ENCODE measurements around the gene SLC9A9. TPM values are rescaled to one million over a fixed set of nuclear protein-coding genes. Genes with fewer than 3 reads are reported as not detected.

SLC9A9 gene
- total RNA-seq, 4 donors from 2014 or later, result 10.1 to 27.2 (median 16.7) TPM

DNA sequence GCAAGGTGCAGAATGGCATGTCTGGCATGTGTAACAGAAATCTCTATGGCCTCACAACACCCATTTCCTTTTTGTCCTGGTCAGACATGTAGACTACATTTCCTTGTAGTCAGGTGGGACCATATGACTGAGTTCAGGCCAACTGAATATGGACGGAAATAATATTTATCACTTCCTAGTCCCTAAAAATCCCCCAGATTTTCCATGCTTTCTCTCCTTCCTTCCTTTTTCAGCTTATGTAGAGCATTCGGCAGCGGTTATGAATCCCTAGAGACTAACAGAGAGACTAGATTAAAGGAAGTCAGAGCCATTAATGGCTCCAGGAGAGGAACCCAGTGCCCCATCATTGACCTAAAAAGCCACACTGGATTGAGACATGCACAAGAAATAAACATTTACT is 35.8 kb downstream of the SLC9A9 start:
- Histone ChIP-seq H3K9me3 (no peaks in the 10 kb centered on the region), H3K27ac (no peak overlapping the region), H3K4me3 (no peak overlapping the region), H3K4me1 (peaks cover 4 to 52% (median 31%) of the 10 kb centered on the region in 3 donors), H3K27me3 (no peaks in the 10 kb centered on the region), H3K36me3 (no peaks in the 10 kb centered on the region)
- no peak for ATAC-seq
- WGBS, 2 donors (ENCODE audit: low coverage in 1 of 2), result 50 to 69% methylated on average over 2 to 3 of the region's 3 CpGs
- TF ChIP-seq POLR2A (IDR thresholded peaks at IDR 0.05), result no peak
- TF ChIP-seq, protein P1, sequence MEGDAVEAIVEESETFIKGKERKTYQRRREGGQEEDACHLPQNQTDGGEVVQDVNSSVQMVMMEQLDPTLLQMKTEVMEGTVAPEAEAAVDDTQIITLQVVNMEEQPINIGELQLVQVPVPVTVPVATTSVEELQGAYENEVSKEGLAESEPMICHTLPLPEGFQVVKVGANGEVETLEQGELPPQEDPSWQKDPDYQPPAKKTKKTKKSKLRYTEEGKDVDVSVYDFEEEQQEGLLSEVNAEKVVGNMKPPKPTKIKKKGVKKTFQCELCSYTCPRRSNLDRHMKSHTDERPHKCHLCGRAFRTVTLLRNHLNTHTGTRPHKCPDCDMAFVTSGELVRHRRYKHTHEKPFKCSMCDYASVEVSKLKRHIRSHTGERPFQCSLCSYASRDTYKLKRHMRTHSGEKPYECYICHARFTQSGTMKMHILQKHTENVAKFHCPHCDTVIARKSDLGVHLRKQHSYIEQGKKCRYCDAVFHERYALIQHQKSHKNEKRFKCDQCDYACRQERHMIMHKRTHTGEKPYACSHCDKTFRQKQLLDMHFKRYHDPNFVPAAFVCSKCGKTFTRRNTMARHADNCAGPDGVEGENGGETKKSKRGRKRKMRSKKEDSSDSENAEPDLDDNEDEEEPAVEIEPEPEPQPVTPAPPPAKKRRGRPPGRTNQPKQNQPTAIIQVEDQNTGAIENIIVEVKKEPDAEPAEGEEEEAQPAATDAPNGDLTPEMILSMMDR (IDR thresholded peaks at IDR 0.05), result no peak
- no peak for TF ChIP-seq POLR2AphosphoS5 (IDR thresholded peaks at IDR 0.05)
- TF ChIP-seq EP300 (IDR thresholded peaks at IDR 0.05), result no peak

DNA sequence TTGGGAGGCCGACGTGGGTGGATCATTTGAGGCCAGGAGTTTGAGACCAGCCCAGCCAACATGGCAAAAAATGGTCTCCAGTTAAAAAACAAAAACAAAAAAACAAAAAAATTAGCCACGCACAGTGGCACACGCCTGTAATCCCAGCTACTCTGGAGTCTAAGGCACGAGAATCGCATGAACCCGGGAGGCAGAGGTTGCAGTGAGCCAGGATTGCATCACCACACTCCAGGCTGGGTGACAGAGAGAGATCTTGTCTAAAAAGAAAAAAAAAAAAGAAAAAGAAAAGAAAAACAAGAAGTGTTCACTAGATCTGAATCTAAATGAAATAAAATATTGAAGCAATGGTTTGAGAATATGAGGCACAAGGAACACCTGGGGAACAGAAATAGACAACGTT is 36.7 kb downstream of the SLC9A9 start:
- peak; percentile 50 for ATAC-seq
- peak overlapping the region in 1 of 4 donors; percentile 33 for H3K27ac ChIP-seq

DNA sequence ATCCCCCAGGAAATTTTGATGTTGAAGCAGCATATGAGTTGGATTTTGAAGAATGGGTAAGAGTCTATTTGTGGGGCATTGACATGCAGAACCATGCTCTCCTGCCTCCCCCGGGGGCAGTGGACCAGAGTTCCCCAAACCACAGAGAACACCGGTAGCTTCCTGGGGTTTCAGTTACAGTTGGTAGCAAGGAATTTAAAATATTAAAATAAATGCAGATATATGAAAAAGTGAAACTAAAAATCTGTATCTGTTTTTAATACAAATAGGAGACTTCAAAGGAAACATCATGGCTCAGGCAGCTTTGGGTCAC is 37.4 kb downstream of the SLC9A9 start:
- no peaks in the 10 kb centered on the region for H3K27me3 ChIP-seq
- peaks cover 4 to 53% (median 31%) of the 10 kb centered on the region in 3 donors for H3K4me1 ChIP-seq
- WGBS, 2 donors (ENCODE audit: low coverage in 1 of 2), result 81% methylated on average over 2 of the region's 2 CpGs; no CpG with 5 or more reads in 1 of the 2 donors
- H3K4me3 ChIP-seq, result no peak overlapping the region
- TF ChIP-seq POLR2A (IDR thresholded peaks at IDR 0.05), result no peak
- TF ChIP-seq, protein P1 (IDR thresholded peaks at IDR 0.05), result no peak
- TF ChIP-seq POLR2AphosphoS5 (IDR thresholded peaks at IDR 0.05), result no peak
- TF ChIP-seq EP300 (IDR thresholded peaks at IDR 0.05), result no peak
- ATAC-seq, result no peak
- no peaks in the 10 kb centered on the region for H3K9me3 ChIP-seq
- peak overlapping the region in 1 of 4 donors; percentile 33 for H3K27ac ChIP-seq
- no peaks in the 10 kb centered on the region for H3K36me3 ChIP-seq

More for the DNA sequence above, 36.7 kb downstream of the SLC9A9 start:
- H3K36me3 ChIP-seq, result no peaks in the 10 kb centered on the region
- no peaks in the 10 kb centered on the region for H3K9me3 ChIP-seq
- WGBS, 2 donors (ENCODE audit: low coverage in 1 of 2), result 53 to 73% methylated on average over 5 to 8 of the region's 8 CpGs
- H3K4me3 ChIP-seq, result no peak overlapping the region
- no peaks in the 10 kb centered on the region for H3K27me3 ChIP-seq
- peaks cover 4 to 53% (median 31%) of the 10 kb centered on the region in 3 donors for H3K4me1 ChIP-seq
- TF ChIP-seq, protein P1 (IDR thresholded peaks at IDR 0.05), result no peak
- TF ChIP-seq POLR2AphosphoS5 (IDR thresholded peaks at IDR 0.05), result no peak
- TF ChIP-seq EP300 (IDR thresholded peaks at IDR 0.05), result no peak
- no peak for TF ChIP-seq POLR2A (IDR thresholded peaks at IDR 0.05)

DNA sequence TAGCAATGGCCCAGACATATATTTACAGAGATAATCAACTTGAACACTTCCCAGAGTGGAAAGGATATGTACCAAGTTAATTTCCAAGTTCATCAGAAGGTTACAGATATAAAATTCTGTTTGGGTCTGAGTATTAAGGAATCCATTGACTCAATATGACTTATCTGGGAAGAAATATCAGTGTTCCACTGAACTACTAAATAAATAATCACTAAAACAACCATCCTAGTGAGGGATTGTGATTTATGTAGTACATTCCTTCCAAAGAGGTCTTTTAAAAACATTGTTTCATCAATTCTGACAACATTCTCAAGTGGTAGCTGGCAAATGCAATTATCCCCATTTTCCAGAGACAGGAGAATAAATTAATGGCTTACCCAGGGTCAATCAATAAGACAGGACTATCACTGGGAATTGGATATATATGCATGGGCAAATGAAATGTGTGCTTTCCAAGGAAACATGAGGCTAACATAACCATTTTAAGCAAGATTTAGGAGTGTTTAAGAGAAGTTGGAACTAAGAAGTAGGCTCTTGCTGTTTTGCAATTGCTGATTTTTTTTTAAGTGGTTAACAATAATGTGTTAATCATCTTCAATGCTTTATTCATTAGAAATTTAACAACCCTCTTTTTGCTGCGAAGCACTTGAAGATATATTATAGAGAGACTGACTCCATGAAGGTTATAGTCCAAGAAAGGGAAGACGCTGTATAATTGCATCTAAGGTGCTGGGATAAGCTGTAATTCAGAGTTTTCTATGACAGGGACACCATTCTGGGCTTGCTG is 37.9 kb downstream of the SLC9A9 start:
- H3K27ac ChIP-seq, result peak overlapping the region in 1 of 4 donors; percentile 52
- no peaks in the 10 kb centered on the region for H3K36me3 ChIP-seq
- TF ChIP-seq EP300 (IDR thresholded peaks at IDR 0.05), result no peak
- no peak for TF ChIP-seq POLR2A (IDR thresholded peaks at IDR 0.05)
- no peak for TF ChIP-seq POLR2AphosphoS5 (IDR thresholded peaks at IDR 0.05)
- TF ChIP-seq, protein P1 (IDR thresholded peaks at IDR 0.05), result no peak
- peaks cover 4 to 53% (median 31%) of the 10 kb centered on the region in 3 donors for H3K4me1 ChIP-seq
- 90 to 94% methylated on average over 2 of the region's 2 CpGs for WGBS, 2 donors (ENCODE audit: low coverage in 1 of 2)
- no peak for ATAC-seq
- H3K4me3 ChIP-seq, result no peak overlapping the region
- H3K27me3 ChIP-seq, result no peaks in the 10 kb centered on the region
- no peaks in the 10 kb centered on the region for H3K9me3 ChIP-seq

DNA sequence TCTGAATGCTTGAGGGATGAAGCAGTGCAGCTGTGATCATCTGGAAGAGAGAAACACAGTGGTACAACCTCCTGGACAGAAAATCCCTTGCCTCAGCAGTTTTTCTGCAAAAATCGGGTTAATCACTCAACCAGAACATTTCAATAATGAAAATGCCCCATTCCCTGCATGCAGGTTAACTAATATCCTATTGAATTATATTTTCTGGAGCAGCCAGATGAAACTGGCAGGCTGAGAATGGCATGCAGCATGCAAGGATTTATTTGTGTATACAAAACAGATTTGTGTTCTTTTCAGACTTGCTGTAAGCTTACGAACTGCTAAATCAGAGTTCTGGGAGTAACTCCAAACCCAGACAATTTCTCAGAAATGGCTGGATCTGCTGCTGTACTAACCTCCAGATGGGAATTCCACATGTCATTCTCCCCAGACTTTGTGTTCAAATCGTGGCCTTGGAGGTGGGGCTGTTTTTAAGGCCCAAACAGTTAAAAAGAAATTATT is 39.1 kb downstream of the SLC9A9 start:
- peaks cover 4 to 46% (median 29%) of the 10 kb centered on the region in 3 donors for H3K4me1 ChIP-seq
- no peak overlapping the region for H3K4me3 ChIP-seq
- 3 to 22% methylated on average over 3 of the region's 3 CpGs for WGBS, 2 donors (ENCODE audit: low coverage in 1 of 2)
- TF ChIP-seq POLR2AphosphoS5 (IDR thresholded peaks at IDR 0.05) (peak; percentile 79), POLR2A (IDR thresholded peaks at IDR 0.05) (no peak)
- no peaks in the 10 kb centered on the region for H3K36me3 ChIP-seq
- no peaks in the 10 kb centered on the region for H3K9me3 ChIP-seq
- peak; percentile 69 for ATAC-seq
- no peaks in the 10 kb centered on the region for H3K27me3 ChIP-seq
- H3K27ac ChIP-seq, result peak overlapping the region; percentile 47 to 61 (median 52)

Data from gastroesophageal sphincter (tissue), 4 donors.